AG04449 (cell line): ENCODE data around the gene ROBO2.
"Not testable (repeated sequence)": the region's sequence is repeated elsewhere in the genome, so short reads cannot be mapped to it uniquely, and the experiment has no call there.

Experiments used
- CTCF ChIA-PET: fragments of 350-600 bp; formaldehyde crosslinking; extraction: SDS; loops from one replicate; lab custom pipeline; 2021; ENCODE audit warnings: antibody characterized with exemption; lab: Yijun Ruan, JAX
- POLR2A ChIA-PET: fragments of 400-600, 350-600 bp; formaldehyde crosslinking; extraction: SDS; loops from one replicate; lab custom pipeline; 2020; ENCODE audit warnings: antibody characterized with exemption, inconsistent platforms; lab: Yijun Ruan, JAX
- DNase-seq: peaks from one replicate; pipeline ENCODE4 v3.0.0-alpha.2; 2010; ENCODE audit warnings: low read depth, low spot score
- H3K4me3 ChIP-seq: 2 replicates; pipeline ENCODE4 v1.5.1; 2011; ENCODE audit warnings: low read depth, mild to moderate bottlenecking, control low read depth, low read length
- TF ChIP-seq, protein P1 (sequence below): IDR thresholded peaks from one replicate; pipeline ENCODE4 v1.5.1; 2011; ENCODE audit warnings: mild to moderate bottlenecking, moderate library complexity, low read length, control low read depth, inconsistent platforms; ENCODE audit not compliant: insufficient read depth; ENCODE audit errors: missing control alignments

ROBO2 gene

DNA sequence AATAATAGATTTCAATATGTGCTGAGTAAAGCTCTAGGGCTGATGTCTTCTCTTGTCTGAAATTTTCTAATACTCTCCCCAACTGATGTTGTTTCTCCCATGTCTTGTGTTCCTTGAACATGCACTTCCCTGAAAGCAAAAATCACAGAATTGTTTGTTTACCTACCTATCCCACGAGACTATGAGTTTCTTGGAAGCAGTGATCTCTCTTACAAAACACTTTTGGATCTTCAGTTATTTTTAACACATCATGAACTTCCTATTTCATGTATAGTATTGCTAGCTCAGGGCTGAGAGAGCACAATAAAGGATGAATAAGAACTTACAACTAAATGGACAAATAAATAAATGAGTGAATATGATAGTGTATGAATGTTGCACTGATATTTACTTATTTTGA is 365.0 kb downstream of the ROBO2 start:
- TF ChIP-seq, protein P1, sequence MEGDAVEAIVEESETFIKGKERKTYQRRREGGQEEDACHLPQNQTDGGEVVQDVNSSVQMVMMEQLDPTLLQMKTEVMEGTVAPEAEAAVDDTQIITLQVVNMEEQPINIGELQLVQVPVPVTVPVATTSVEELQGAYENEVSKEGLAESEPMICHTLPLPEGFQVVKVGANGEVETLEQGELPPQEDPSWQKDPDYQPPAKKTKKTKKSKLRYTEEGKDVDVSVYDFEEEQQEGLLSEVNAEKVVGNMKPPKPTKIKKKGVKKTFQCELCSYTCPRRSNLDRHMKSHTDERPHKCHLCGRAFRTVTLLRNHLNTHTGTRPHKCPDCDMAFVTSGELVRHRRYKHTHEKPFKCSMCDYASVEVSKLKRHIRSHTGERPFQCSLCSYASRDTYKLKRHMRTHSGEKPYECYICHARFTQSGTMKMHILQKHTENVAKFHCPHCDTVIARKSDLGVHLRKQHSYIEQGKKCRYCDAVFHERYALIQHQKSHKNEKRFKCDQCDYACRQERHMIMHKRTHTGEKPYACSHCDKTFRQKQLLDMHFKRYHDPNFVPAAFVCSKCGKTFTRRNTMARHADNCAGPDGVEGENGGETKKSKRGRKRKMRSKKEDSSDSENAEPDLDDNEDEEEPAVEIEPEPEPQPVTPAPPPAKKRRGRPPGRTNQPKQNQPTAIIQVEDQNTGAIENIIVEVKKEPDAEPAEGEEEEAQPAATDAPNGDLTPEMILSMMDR: no peak
- DNase-seq: no peak
- ChIA-PET POLR2A (no interaction called here), CTCF (no interaction called here)
- no peak overlapping the region for H3K4me3 ChIP-seq

- DNase-seq: no peak
- ChIA-PET CTCF (no interaction called here), POLR2A (no interaction called here)
- no peak overlapping the region for H3K4me3 ChIP-seq
- TF ChIP-seq, protein P1: no peak
Observed at GRCh38 chr3:77407441-77407840, 367.5 kb downstream of the ROBO2 start.

- POLR2A ChIA-PET, CTCF ChIA-PET, H3K4me3 ChIP-seq, DNase-seq: not testable (repeated sequence)
Observed at GRCh38 chr3:77410334-77410733, 370.4 kb downstream of the ROBO2 start.

DNA sequence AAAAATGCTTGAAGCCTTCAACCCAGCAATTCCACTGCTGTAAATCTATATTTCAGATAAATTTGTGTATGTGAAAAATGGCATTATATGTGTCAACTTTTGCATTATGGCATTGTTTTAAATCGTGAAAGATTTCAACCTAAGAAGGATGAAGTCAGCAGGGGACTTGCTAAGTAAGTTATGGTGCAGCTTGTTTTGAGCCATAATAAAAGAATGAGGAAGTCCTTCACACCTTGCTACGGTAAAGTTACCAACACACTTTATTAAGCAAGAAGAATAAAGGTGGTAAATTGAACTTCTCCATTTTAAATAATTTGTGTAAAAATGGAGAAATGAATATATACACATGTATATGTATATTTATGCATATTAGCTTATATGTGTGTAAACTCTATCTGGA is 371.4 kb downstream of the ROBO2 start:
- no peak overlapping the region for H3K4me3 ChIP-seq
- ChIA-PET CTCF (no interaction called here), POLR2A (no interaction called here)
- TF ChIP-seq, protein P1: no peak
- DNase-seq: no peak

GRCh38 chr3:77412021-77412438 is 372.1 kb downstream of the ROBO2 start:
- CTCF ChIA-PET: no interaction called here
- POLR2A ChIA-PET: no interaction called here
- DNase-seq: peak; percentile 7

DNA sequence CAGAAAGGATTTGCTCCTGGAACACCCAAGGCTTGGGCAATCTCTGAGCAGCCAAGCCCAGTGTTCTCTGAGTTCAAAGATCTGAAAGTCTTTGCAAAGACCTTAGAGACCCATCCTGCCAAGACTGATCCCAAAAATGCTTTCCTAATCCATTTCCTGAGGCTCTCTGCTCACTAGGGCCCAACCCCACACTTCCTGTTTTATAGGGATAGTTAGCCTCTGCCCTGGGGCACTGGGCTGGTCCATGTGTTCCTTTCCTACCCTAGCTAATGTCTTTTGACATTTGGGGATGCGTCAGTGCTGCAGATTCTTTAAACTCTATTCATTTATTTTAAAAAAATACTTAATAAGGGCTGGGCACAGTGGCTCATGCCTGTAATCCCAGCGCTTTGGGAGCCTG is 372.7 kb downstream of the ROBO2 start:
- POLR2A ChIA-PET: no interaction called here
- DNase-seq: no peak
- H3K4me3 ChIP-seq: no peak overlapping the region
- TF ChIP-seq, protein P1: no peak
- CTCF ChIA-PET: no interaction called here

More at GRCh38 chr3:77412021-77412438, 372.1 kb downstream of the ROBO2 start:
- TF ChIP-seq, protein P1: no peak
- no peak overlapping the region for H3K4me3 ChIP-seq

DNA sequence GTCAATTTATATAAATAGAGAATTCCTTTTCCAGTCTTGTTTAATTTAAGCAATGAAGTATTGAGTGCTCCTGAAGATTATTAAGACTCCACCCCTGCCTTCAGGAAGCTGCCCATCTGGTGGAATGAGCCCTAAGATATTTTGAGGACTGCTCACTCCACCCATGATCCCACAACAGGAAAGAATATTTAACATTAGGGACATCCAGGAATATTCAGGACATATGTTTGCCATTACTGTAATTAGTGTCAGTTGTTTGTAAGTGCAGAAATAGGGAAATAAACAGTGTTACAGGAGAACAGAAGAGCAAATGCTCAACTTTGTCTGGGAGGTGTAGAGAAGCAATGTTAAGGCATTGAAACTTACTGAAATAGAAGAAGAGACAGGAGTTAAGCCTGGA is 375.0 kb downstream of the ROBO2 start:
- ChIA-PET POLR2A (no interaction called here), CTCF (no interaction called here)
- no peak for DNase-seq
- TF ChIP-seq, protein P1: no peak
- H3K4me3 ChIP-seq: no peak overlapping the region
